ENCODE results near the gene GALNT12.

Gene GALNT12

GRCh38 chr9:98815391-98815951, 8.0 kb downstream of the GALNT12 start:
- Histone ChIP-seq H3K4me1 (ENCODE audit: control insufficient read depth, insufficient read depth, low read length) (no peaks in the 10 kb centered on the region), H3K36me3 (ENCODE audit: control insufficient read depth, insufficient read depth, low read length) (peaks cover 4% of the 10 kb centered on the region), H3K9ac (ENCODE audit: low read length) (no peak overlapping the region), H3K27me3 (ENCODE audit: control insufficient read depth, insufficient read depth, low read length) (no peaks in the 10 kb centered on the region), H3K27ac (ENCODE audit: low read depth, low read length) (no peak overlapping the region), H3K4me3 (ENCODE audit: low read length) (no peak overlapping the region)

- Histone ChIP-seq H3K4me3 (ENCODE audit: low read length) (no peak overlapping the region), H3K27me3 (ENCODE audit: control insufficient read depth, insufficient read depth, low read length) (no peaks in the 10 kb centered on the region), H3K27ac (ENCODE audit: low read depth, low read length) (no peak overlapping the region), H3K36me3 (ENCODE audit: control insufficient read depth, insufficient read depth, low read length) (peaks cover 4% of the 10 kb centered on the region), H3K9ac (ENCODE audit: low read length) (no peak overlapping the region), H3K4me1 (ENCODE audit: control insufficient read depth, insufficient read depth, low read length) (no peaks in the 10 kb centered on the region)
Measured at GRCh38 chr9:98818764-98819163, 11.3 kb downstream of the GALNT12 start.

- Histone ChIP-seq H3K9ac (ENCODE audit: low read length) (no peak overlapping the region), H3K27me3 (ENCODE audit: control insufficient read depth, insufficient read depth, low read length) (no peaks in the 10 kb centered on the region), H3K4me1 (ENCODE audit: control insufficient read depth, insufficient read depth, low read length) (no peaks in the 10 kb centered on the region), H3K36me3 (ENCODE audit: control insufficient read depth, insufficient read depth, low read length) (peaks cover 6% of the 10 kb centered on the region), H3K27ac (ENCODE audit: low read depth, low read length) (no peak overlapping the region), H3K4me3 (ENCODE audit: low read length) (no peak overlapping the region)
Measured at GRCh38 chr9:98819231-98819630, 11.8 kb downstream of the GALNT12 start.

GRCh38 chr9:98821831-98822230, 14.4 kb downstream of the GALNT12 start:
- Histone ChIP-seq H3K27ac (ENCODE audit: low read depth, low read length) (no peak overlapping the region), H3K9ac (ENCODE audit: low read length) (no peak overlapping the region), H3K4me3 (ENCODE audit: low read length) (no peak overlapping the region), H3K4me1 (ENCODE audit: control insufficient read depth, insufficient read depth, low read length) (no peaks in the 10 kb centered on the region), H3K27me3 (ENCODE audit: control insufficient read depth, insufficient read depth, low read length) (no peaks in the 10 kb centered on the region), H3K36me3 (ENCODE audit: control insufficient read depth, insufficient read depth, low read length) (peaks cover 8% of the 10 kb centered on the region)

- H3K27ac ChIP-seq (ENCODE audit: low read depth, low read length) = no peak overlapping the region
- H3K4me1 ChIP-seq (ENCODE audit: control insufficient read depth, insufficient read depth, low read length) = no peaks in the 10 kb centered on the region
- H3K36me3 ChIP-seq (ENCODE audit: control insufficient read depth, insufficient read depth, low read length) = peaks cover 8% of the 10 kb centered on the region
- no peak overlapping the region for H3K4me3 ChIP-seq (ENCODE audit: low read length)
- H3K9ac ChIP-seq (ENCODE audit: low read length) = no peak overlapping the region
- no peaks in the 10 kb centered on the region for H3K27me3 ChIP-seq (ENCODE audit: control insufficient read depth, insufficient read depth, low read length)
Measured at GRCh38 chr9:98822661-98823060, 15.2 kb downstream of the GALNT12 start.

- no peak overlapping the region for H3K27ac ChIP-seq (ENCODE audit: low read depth, low read length)
- H3K4me1 ChIP-seq (ENCODE audit: control insufficient read depth, insufficient read depth, low read length) = no peaks in the 10 kb centered on the region
Measured at GRCh38 chr9:98823666-98824334, 16.3 kb downstream of the GALNT12 start.

GRCh38 chr9:98825414-98825813, 17.9 kb downstream of the GALNT12 start:
- H3K27me3 ChIP-seq (ENCODE audit: control insufficient read depth, insufficient read depth, low read length) = no peaks in the 10 kb centered on the region
- no peaks in the 10 kb centered on the region for H3K4me1 ChIP-seq (ENCODE audit: control insufficient read depth, insufficient read depth, low read length)
- no peak overlapping the region for H3K27ac ChIP-seq (ENCODE audit: low read depth, low read length)
- peaks cover 6% of the 10 kb centered on the region for H3K36me3 ChIP-seq (ENCODE audit: control insufficient read depth, insufficient read depth, low read length)
- H3K4me3 ChIP-seq (ENCODE audit: low read length) = no peak overlapping the region
- no peak overlapping the region for H3K9ac ChIP-seq (ENCODE audit: low read length)

More at GRCh38 chr9:98823666-98824334, 16.3 kb downstream of the GALNT12 start:
- Histone ChIP-seq H3K4me3 (ENCODE audit: low read length) (no peak overlapping the region), H3K27me3 (ENCODE audit: control insufficient read depth, insufficient read depth, low read length) (no peaks in the 10 kb centered on the region), H3K36me3 (ENCODE audit: control insufficient read depth, insufficient read depth, low read length) (peaks cover 8% of the 10 kb centered on the region), H3K9ac (ENCODE audit: low read length) (no peak overlapping the region)

GRCh38 chr9:98826716-98827115, 19.2 kb downstream of the GALNT12 start:
- no peak overlapping the region for H3K4me3 ChIP-seq (ENCODE audit: low read length)
- H3K9ac ChIP-seq (ENCODE audit: low read length) = no peak overlapping the region
- no peaks in the 10 kb centered on the region for H3K4me1 ChIP-seq (ENCODE audit: control insufficient read depth, insufficient read depth, low read length)
- peaks cover 7% of the 10 kb centered on the region for H3K36me3 ChIP-seq (ENCODE audit: control insufficient read depth, insufficient read depth, low read length)
- no peaks in the 10 kb centered on the region for H3K27me3 ChIP-seq (ENCODE audit: control insufficient read depth, insufficient read depth, low read length)
- no peak overlapping the region for H3K27ac ChIP-seq (ENCODE audit: low read depth, low read length)

GRCh38 chr9:98829766-98830165, 22.3 kb downstream of the GALNT12 start:
- Histone ChIP-seq H3K4me3 (ENCODE audit: low read length) (no peak overlapping the region), H3K36me3 (ENCODE audit: control insufficient read depth, insufficient read depth, low read length) (peaks cover 4% of the 10 kb centered on the region), H3K27ac (ENCODE audit: low read depth, low read length) (no peak overlapping the region), H3K4me1 (ENCODE audit: control insufficient read depth, insufficient read depth, low read length) (no peaks in the 10 kb centered on the region), H3K9ac (ENCODE audit: low read length) (no peak overlapping the region), H3K27me3 (ENCODE audit: control insufficient read depth, insufficient read depth, low read length) (no peaks in the 10 kb centered on the region)

GRCh38 chr9:98830554-98830953, 23.1 kb downstream of the GALNT12 start:
- Histone ChIP-seq H3K27me3 (ENCODE audit: control insufficient read depth, insufficient read depth, low read length) (no peaks in the 10 kb centered on the region), H3K36me3 (ENCODE audit: control insufficient read depth, insufficient read depth, low read length) (peaks cover 4% of the 10 kb centered on the region), H3K27ac (ENCODE audit: low read depth, low read length) (no peak overlapping the region), H3K4me1 (ENCODE audit: control insufficient read depth, insufficient read depth, low read length) (no peaks in the 10 kb centered on the region), H3K9ac (ENCODE audit: low read length) (no peak overlapping the region), H3K4me3 (ENCODE audit: low read length) (no peak overlapping the region)

- no peaks in the 10 kb centered on the region for H3K4me1 ChIP-seq (ENCODE audit: control insufficient read depth, insufficient read depth, low read length)
Measured at GRCh38 chr9:98831696-98832095, 24.2 kb downstream of the GALNT12 start.

GRCh38 chr9:98832768-98833089, 25.3 kb downstream of the GALNT12 start:
- H3K36me3 ChIP-seq (ENCODE audit: control insufficient read depth, insufficient read depth, low read length) = peaks cover 10% of the 10 kb centered on the region
- no peak overlapping the region for H3K27ac ChIP-seq (ENCODE audit: low read depth, low read length)
- no peaks in the 10 kb centered on the region for H3K4me1 ChIP-seq (ENCODE audit: control insufficient read depth, insufficient read depth, low read length)
- H3K4me3 ChIP-seq (ENCODE audit: low read length) = no peak overlapping the region
- H3K27me3 ChIP-seq (ENCODE audit: control insufficient read depth, insufficient read depth, low read length) = no peaks in the 10 kb centered on the region
- H3K9ac ChIP-seq (ENCODE audit: low read length) = no peak overlapping the region

More at GRCh38 chr9:98831696-98832095, 24.2 kb downstream of the GALNT12 start:
- Histone ChIP-seq H3K36me3 (ENCODE audit: control insufficient read depth, insufficient read depth, low read length) (peaks cover 6% of the 10 kb centered on the region), H3K9ac (ENCODE audit: low read length) (no peak overlapping the region), H3K27me3 (ENCODE audit: control insufficient read depth, insufficient read depth, low read length) (no peaks in the 10 kb centered on the region), H3K27ac (ENCODE audit: low read depth, low read length) (no peak overlapping the region), H3K4me3 (ENCODE audit: low read length) (no peak overlapping the region)
